GM18507 (cell line): Measurements from ENCODE around the gene PLEKHA7.
"Not testable (repeated sequence)": the region's sequence is repeated elsewhere in the genome, so short reads cannot be mapped to it uniquely, and the experiment has no call there.

Source experiments
- DNase-seq: peaks from one replicate; pipeline ENCODE4 v3.0.0; 2011; ENCODE audit warnings: low read depth; ENCODE audit not compliant: insufficient read length; ENCODE audit errors: extremely low spot score
- FAIRE-seq: peaks from 2 replicates; lab custom pipeline; 2011; peaks lifted over from hg19 to GRCh38; lab: Jason Lieb, UNC

The PLEKHA7 gene

DNA sequence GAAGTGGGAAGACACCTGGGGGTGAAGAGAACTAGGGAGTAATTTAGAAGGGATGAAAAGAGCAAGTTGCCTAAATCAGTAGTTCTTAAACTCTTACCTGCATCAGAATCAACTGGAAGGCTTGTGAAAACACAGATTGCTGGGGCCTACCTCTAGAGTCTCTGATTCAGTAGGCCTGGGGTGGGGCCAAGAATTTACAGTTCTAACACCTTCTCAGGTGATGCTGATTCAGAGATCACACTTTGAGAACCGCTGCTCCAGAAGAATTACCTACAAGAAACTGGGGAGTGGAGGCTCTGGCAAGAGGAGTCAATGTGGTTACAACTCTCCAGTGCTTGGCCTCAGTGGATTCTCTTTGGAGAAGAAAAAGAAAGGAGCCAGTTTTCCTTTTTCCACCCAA, 147.1 kb downstream of the PLEKHA7 start:
- DNase-seq (no peak), FAIRE-seq (no peak)

DNA sequence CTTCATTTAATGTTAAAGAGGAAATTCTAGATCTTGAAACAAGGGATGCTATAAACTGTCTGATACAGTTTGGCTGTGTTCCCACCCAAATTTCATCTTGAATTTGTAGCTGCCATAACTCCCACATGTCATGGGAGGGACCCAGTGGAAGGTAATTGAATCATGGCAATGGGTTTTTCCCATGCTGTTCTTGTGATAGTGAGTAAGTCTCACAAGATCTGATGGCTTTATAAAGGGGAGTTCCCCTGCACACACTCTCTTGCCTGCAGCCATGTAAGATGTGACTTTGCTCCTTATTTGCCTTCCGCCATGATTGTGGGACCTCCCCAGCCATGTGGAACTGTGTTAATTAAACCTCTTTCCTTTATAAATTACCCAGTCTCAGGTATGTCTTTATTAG, 149.8 kb downstream of the PLEKHA7 start:
- not testable (repeated sequence) for DNase-seq, FAIRE-seq

DNA sequence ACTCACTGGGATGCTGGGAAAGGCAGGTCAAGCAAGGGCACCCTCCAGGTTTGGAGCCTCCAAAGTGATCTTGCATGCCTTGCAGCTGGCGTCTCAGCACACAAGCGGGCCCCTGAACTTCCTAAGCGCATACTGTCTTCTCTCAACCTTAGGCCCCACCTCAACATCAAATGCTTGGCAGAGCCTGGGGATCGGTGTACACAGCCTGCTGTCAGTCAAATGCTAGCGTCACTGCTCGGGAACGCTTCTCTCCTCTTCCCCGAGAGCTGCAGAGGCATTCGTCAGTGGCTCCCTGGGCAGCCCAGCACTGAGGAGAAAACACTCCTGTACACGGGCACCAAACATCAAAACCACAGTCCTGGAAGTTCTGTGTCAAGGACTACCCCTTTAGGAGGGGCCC, 150.8 kb downstream of the PLEKHA7 start:
- no peak for FAIRE-seq
- DNase-seq, result no peak

DNA sequence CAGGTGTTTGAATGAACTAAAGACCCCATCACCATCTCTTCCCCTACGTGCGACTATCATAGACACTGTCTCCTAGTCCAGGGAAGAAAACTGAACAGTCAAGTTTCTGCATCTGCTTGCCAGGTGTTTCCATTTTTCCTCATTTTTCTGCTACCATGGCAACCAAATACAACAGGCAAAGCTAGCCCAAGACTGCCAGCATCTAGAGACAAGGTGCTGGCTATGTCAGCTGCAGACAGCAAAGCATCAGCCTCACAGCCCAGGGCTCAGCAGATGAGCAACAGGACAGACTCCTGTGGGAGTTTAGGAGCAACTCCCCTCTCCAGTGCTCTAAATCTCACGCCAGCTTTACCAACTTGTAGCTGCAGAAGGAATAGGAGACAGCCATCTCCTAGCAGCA, 151.5 kb downstream of the PLEKHA7 start:
- FAIRE-seq, result no peak

DNA sequence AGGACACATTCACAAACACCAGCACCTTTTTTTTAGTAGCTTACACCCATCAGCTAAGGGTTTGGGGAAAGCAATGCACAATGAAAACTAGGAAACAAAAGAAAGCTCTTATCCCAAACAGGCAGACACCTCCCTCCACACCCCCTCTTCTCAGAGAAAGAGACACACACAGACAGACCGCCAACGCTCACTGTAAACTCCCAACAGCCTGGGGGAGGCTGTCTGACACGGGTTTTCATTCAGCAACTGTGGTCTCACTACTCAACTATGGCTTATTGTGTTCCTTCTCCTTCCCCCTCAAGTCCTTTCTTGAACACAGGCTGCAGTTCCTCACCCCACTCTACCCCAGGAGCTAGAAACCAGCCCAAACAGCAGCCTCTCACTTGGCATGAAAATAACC, 152.4 kb downstream of the PLEKHA7 start:
- no peak for DNase-seq
- FAIRE-seq, result no peak

More for the DNA sequence above, 151.5 kb downstream of the PLEKHA7 start:
- no peak for DNase-seq

DNA sequence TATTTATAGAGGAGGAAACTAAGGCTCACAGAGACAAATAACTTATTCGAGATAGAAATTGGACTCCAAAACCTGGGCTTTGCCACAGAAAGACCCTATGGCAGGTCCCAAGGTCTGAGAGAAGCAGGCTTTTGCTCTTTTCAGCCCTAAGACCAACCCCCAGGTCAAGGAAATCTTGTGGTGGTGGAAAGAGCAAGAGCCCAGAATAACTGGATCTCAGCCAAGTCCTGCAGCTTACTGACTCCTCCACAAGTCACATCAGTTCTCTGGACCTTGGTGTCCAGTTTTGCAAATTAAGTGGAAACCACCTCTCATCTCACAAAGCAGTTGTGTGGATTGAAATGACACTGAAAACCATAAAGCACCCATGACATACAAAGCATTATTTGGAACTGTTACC, 153.6 kb downstream of the PLEKHA7 start:
- no peak for FAIRE-seq
- no peak for DNase-seq

DNA sequence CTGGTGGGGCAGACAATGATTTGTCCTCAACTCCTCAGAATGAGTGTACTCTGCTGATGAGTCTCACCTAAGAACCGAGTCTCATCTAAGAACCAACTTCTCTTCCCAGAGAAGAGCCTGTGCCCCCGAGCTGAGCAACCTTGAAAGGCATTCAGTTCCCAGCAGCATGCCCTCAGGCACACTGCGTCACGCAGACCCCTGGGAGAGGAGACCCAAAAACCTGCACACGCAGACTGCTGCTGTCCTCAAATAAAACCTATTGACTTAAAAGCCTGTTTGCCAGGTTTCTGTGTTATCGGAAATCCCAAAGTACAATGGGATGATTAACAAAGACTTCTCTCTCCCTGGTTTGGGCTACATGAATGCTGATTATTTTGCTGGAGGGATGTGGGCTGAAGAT, 154.6 kb downstream of the PLEKHA7 start:
- no peak for FAIRE-seq
- no peak for DNase-seq

DNA sequence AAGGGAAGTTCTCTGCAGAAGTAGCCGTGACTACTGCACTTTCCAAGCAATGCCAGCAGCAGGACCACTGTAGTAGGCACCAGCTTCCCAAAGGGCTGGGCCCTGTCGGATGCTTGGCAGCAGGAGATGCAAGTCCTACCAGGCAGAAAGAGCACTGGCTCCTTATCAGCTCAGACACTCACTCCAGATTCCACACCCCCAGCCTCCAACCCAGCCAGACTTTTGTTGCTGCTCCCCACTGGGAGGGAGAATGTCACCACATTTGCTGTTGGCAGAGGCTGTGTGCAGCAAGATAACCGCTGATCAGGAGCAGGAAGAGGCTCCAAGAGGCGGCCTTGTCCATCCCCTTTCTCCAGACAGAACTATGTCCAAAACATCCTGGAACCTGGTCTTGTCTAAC, 157.0 kb downstream of the PLEKHA7 start:
- FAIRE-seq (no peak), DNase-seq (no peak)

DNA sequence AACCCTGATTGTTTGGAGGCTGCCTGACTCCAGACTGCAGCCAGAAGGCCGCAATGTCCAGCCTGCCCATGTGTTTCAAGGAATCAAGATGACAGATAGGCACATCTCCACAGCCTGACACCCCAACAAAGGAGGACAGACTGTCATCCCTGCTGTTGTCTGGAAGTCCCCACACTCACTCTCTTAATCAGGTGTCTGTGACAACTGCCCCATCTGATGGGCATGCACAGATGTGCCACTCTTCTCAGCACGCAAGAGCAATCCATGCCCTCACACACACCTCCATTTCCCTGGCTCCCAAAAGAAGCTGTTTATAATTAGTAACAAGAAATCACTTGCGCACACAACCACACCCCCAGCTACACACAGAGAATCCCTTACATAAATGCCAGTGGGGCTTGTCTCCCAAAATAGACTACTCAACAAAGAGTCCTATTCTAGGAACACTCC, 158.2 kb downstream of the PLEKHA7 start:
- no peak for FAIRE-seq
- no peak for DNase-seq

DNA sequence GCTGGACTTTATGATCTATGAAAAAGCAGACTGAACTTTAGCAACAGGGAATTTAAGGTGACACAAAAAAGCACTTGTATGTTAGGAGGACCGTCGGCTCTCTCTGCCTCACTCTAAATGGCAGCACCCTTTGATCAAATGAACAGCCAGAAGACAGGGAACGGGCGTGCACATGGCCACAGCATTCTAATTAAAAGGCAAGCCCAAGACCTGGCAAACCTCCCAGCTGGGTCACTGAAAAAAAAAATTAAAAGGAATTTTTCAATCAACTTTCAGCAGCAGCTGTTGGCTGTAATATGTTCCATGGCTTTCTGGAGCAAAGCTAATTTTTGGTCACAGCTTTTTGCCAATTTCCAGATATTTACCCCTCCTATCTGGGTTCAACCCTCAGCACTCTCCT, 159.2 kb downstream of the PLEKHA7 start:
- FAIRE-seq (no peak), DNase-seq (no peak)

DNA sequence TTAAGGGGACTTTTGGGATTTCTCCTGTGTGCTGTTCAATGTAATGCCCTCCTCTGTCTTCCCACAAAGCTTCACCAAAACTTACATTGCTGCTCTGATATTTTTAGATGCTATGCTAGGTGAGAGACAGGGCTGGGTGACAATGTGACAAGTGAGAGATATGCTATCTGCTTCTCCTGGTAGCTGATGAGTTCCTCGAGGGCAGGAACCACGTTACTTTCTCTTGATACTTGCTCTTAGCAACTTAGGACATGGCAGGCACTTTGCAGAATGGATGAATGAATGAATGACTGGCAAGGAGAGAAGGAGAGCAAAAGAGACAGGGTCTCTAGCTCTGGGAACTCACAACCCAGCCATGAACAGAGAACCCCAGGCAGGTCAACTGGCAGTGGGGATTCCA, 160.4 kb downstream of the PLEKHA7 start:
- no peak for DNase-seq

DNA sequence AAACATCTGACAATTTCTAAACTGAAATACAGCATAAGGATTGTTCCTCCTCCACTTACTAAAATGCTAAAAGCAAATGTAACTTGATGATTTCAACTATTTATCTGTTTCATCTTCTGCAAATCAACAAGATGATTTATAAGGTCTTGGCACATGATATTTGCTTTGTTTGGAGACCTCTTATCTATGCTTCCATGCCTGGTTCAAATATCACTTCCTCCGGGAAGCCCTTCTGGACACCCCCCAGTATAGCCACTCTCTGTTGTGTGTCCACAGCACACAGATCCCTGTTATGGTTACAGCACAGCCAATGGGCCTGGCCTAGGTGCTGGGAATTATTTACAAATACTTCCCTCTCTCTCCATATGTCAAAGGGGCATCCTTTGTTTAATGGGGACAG, 160.9 kb downstream of the PLEKHA7 start:
- FAIRE-seq (no peak), DNase-seq (no peak)

More for the DNA sequence above, 160.4 kb downstream of the PLEKHA7 start:
- no peak for FAIRE-seq

DNA sequence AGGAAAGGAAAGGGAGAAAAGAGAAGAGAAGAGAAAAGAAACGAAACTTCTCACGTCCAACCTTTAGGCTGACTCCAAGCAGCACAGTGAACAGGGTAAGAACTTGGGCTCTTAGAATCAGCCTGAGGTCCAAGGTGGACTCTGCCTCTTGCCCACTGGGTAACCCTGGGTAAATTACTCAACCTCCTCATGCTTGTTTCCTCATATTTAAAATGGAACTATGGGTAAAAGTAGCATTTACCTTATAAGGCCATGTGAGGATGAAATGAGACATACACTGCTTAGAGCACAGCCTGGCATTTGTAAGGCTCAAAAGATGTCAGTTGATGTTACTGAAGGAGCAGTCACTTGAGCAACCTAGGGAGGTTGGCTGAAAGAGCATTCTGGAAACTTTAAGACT, 167.9 kb downstream of the PLEKHA7 start:
- DNase-seq (no peak), FAIRE-seq (no peak)

DNA sequence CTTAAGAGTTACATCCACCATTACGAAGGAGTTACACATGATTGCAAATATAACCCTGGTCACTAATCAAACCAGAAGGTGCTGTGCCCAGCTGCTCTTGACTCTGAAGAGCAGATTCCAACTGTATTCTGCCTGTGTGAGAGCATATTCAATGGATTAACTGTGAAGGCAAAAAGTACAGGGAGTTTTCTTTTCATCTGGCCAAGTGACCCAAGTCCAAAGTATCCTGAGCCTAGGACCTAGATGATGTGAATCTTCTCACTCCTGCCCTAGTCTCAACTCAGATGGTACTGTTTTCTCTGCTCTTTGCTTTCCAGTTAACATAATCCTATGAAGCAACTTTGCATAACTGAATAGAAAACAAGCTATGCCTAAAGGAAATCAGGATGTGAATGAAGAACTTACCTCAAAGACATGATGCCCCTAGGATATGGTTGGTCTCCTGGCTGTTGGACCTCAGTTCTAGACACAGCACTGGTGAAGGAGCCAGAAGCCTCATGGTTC, 169.9 kb downstream of the PLEKHA7 start:
- DNase-seq, result no peak
- no peak for FAIRE-seq

DNA sequence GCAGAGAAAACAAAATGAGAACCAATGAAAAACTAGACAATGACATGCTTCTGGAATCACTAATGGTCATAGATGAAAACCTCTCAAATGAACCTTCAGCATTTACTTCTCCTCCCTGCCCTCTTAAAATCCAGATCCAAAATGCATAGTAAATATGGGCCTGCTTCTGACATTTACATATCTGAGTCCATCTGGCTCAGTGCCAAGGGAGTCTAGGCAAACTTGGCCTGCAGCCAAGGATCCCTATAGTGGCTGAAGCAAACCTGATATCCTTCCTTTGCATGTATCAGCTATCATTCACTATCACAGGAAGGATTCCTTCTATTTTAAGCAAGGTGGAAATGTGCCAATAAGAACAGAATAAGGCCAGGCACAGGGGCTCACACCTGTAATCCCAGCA, 170.9 kb downstream of the PLEKHA7 start:
- FAIRE-seq (no peak), DNase-seq (no peak)

DNA sequence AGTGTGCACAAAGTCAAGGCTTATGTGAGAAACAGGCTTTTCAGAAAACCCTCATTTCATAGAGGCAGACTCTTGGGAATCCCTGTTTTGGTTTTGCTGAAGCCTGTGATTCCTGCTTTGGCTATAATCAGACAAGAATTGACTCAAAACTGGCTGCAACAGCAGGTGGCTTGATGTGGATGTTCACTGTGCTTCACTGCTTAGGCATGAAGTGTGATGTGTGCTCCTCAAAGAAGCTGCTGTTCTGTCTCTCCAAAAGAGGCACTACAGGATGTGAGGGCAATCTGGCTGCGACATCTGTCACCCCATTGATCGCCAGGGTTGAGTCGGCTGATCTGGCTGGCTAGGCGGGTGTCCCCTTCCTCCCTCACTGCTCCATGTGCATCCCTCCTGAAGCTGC, 172.2 kb downstream of the PLEKHA7 start:
- no peak for DNase-seq
- no peak for FAIRE-seq

DNA sequence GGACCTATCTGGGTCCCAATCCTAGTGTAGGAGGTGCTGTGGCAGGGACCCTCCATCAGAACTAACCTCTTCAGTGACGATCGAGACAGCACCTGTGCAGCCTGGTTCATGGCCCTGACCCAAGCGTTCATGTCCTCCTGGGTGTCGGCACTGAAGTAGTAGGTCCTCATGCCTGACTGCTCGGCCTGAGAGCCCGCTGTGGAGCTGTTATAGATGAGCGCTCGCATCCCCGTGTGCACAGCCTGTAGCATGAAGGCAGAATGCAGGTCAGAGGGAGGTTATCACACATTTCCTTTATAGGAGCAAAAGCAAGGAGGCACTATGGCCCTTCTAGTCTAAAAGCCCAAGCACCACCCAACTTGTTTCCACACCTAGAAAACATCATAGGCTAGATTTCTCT, 172.7 kb downstream of the PLEKHA7 start:
- DNase-seq, result no peak
- FAIRE-seq, result no peak

DNA sequence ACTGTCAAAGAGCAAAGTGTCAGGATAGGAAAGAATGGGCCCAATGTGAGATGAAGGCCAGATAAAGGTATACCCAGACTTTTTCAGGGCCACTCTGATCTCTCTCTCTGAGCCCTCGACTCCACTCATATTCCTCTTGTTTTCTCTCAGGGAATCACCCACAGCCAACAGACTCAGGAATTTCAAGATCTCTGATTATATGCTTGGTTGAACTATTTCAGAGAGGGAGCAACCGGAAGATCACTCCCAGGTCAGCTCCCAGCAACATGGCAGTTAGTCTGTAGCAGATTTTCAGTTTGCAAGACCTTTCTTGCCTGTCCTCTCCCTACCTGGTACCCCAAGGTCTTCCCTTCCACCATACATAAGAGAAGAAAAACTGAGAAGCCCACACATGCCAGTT, 173.3 kb downstream of the PLEKHA7 start:
- FAIRE-seq (no peak), DNase-seq (no peak)

DNA sequence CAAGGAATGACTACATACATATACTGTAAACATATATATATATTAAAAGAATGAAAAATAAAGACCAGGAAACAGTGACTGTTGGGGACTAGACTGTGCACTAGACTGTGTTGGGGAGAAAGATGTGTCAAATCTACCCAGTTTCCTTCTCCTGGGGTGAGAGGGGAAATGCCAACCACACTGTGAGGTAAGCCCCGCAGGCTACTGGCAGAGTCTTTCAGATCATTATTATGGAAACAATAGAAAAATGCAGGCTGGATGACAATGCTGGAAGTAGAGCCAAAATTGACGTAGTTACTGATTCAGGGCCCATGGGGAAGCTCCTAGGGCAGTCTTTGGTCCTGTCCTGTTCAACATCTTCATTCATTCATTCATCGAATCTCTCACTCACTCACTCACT, 174.4 kb downstream of the PLEKHA7 start:
- FAIRE-seq (no peak), DNase-seq (no peak)

DNA sequence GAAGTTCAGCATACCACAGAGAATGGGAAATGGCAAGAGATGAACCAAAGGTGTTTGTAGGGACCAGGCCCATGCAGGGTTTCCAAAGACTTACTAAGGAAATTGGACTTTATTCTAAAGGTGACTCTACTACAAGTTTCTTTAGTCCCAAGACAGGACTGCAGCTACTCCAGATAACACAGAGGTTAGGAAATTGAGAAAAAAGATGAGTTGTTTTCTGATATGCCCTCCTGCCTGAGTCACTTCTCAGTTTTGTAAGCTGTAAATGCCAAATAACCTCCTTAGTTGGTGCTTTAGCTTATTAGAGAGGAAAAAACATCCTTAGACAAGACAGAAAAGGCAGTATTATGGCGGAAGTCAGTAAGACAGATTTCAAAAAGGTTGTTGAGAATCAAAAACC, 179.8 kb downstream of the PLEKHA7 start:
- DNase-seq (no peak), FAIRE-seq (no peak)

DNA sequence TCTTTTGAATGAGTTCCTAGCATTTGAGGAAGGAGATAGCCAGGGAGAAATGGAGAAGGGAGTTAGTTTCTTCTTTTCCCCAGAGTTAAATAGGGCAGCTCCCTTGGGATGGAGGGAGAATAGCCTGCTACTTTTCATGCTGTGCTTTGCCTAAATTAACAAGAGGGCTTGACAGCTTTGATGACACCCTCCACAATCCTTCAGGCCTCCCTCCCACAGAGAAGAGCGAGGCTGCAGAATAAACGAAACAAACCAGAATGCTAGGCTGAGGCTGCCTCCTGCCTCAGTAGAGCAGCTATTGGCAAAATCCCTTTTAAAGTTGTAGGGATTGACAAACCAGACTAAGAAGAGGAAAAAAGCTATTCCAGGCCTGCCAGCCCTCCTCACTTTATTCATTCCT, 181.2 kb downstream of the PLEKHA7 start:
- DNase-seq (no peak), FAIRE-seq (no peak)

DNA sequence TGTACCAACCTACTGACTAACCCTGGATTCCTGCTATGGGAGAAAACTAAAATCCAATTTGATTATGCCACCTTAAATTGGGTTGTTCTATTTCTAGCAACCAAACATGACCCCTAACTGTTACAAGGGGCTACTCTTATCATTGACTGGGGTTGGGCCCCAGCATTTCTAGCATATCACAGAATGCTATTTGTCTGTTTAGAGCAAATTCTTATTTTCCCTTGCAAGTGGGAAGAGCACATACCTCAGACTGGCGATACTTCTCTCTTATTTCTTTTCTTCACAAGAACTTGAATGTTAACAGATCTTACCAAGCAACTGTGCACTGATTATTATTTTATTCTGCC, 182.0 kb downstream of the PLEKHA7 start:
- FAIRE-seq (no peak), DNase-seq (no peak)
